ENCODE results near the gene GALNT6. TPM values are rescaled to one million over a fixed set of nuclear protein-coding genes. Genes with fewer than 3 reads are reported as not detected.

GALNT6 gene
- total and polyA plus RNA-seq, 9 of the 15 experiments (the other 6 are each of a cell fraction or from before 2014, with no cell fraction given) = 1.5 to 8.6 (median 5.1) TPM

GRCh38 chr12:51341251-51342007, 49.8 kb downstream of the GALNT6 start (continued):
- TF ChIP-seq, protein P1, sequence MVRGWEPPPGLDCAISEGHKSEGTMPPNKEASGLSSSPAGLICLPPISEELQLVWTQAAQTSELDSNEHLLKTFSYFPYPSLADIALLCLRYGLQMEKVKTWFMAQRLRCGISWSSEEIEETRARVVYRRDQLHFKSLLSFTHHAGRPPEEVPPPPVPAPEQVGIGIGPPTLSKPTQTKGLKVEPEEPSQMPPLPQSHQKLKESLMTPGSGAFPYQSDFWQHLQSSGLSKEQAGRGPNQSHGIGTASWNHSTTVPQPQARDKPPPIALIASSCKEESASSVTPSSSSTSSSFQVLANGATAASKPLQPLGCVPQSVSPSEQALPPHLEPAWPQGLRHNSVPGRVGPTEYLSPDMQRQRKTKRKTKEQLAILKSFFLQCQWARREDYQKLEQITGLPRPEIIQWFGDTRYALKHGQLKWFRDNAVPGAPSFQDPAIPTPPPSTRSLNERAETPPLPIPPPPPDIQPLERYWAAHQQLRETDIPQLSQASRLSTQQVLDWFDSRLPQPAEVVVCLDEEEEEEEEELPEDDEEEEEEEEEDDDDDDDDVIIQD (CRISPR knock-in tag; IDR thresholded peaks at IDR 0.05) = no peak
- TF ChIP-seq ATF7 (IDR thresholded peaks at IDR 0.05) (peak; percentile 93), ZBTB8A (IDR thresholded peaks at IDR 0.05; ENCODE audit: partially characterized antibody) (no peak), ZNF407 (IDR thresholded peaks at IDR 0.05; ENCODE audit: low read depth) (no peak), FOXP4 (CRISPR knock-in tag; IDR thresholded peaks at IDR 0.05; ENCODE audit: borderline replicate concordance) (no peak)
- TF ChIP-seq, protein P2, sequence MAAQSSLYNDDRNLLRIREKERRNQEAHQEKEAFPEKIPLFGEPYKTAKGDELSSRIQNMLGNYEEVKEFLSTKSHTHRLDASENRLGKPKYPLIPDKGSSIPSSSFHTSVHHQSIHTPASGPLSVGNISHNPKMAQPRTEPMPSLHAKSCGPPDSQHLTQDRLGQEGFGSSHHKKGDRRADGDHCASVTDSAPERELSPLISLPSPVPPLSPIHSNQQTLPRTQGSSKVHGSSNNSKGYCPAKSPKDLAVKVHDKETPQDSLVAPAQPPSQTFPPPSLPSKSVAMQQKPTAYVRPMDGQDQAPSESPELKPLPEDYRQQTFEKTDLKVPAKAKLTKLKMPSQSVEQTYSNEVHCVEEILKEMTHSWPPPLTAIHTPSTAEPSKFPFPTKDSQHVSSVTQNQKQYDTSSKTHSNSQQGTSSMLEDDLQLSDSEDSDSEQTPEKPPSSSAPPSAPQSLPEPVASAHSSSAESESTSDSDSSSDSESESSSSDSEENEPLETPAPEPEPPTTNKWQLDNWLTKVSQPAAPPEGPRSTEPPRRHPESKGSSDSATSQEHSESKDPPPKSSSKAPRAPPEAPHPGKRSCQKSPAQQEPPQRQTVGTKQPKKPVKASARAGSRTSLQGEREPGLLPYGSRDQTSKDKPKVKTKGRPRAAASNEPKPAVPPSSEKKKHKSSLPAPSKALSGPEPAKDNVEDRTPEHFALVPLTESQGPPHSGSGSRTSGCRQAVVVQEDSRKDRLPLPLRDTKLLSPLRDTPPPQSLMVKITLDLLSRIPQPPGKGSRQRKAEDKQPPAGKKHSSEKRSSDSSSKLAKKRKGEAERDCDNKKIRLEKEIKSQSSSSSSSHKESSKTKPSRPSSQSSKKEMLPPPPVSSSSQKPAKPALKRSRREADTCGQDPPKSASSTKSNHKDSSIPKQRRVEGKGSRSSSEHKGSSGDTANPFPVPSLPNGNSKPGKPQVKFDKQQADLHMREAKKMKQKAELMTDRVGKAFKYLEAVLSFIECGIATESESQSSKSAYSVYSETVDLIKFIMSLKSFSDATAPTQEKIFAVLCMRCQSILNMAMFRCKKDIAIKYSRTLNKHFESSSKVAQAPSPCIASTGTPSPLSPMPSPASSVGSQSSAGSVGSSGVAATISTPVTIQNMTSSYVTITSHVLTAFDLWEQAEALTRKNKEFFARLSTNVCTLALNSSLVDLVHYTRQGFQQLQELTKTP (IDR thresholded peaks at IDR 0.05; ENCODE audit: low read depth in 1 of 2, partially characterized antibody in 2 of 2) = peak in 1 of 2 experiments; percentile 51
- TF ChIP-seq, protein P3, sequence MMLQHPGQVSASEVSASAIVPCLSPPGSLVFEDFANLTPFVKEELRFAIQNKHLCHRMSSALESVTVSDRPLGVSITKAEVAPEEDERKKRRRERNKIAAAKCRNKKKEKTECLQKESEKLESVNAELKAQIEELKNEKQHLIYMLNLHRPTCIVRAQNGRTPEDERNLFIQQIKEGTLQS (IDR thresholded peaks at IDR 0.05) = peak; percentile 53
- TF ChIP-seq, protein P3 (CRISPR knock-in tag; conservative IDR thresholded peaks at IDR 0.05) = no peak
